HepG2 (cell line): Measurements from ENCODE around the gene GDPGP1.

ENCODE experiments used
- CTCF ChIP-seq: sonication (generic); formaldehyde crosslinking; IDR thresholded peaks from 2 replicates; pipeline ENCODE4 v1.5.0; 2020; ENCODE audit warnings: mild to moderate bottlenecking, missing genetic modification reagents, moderate library complexity
- GABPA ChIP-seq, 2 experiments: IDR thresholded peaks; 2 replicates each; pipeline ENCODE4 v1.6.1; 2011 to 2016; ENCODE audit warnings: low read depth in 2 of 2, low read length in 1 of 2, missing biosample characterization in 1 of 2, missing genetic modification characterization in 1 of 2
- GABPB1 ChIP-seq: IDR thresholded peaks from 2 replicates; pipeline ENCODE4 v1.6.1; 2016; ENCODE audit warnings: mild to moderate bottlenecking, missing genetic modification reagents, moderate library complexity, missing compliant biosample characterization
- MED1 ChIP-seq: sonication (generic); formaldehyde crosslinking; IDR thresholded peaks from 2 replicates; pipeline ENCODE4 v1.4.0; 2020; ENCODE audit warnings: missing genetic modification reagents
- RFX1 ChIP-seq: fragments of 450-650 bp; IDR thresholded peaks from 2 replicates; pipeline ENCODE4 v1.6.1; 2017
- SIX4 ChIP-seq: sonication (generic); formaldehyde crosslinking; IDR thresholded peaks from 2 replicates; pipeline ENCODE4 v1.4.0; 2020; ENCODE audit warnings: missing genetic modification reagents
- SOX6 ChIP-seq, 2 experiments: fragments of 450-650 bp in 1 of 2; sonication (generic) in 1 of 2; formaldehyde crosslinking in 1 of 2; IDR thresholded peaks; 2 replicates each; pipeline versions ENCODE4 v1.4.0 to v1.6.1; 2017 to 2020; ENCODE audit warnings: antibody characterized with exemption in 1 of 2, mild to moderate bottlenecking in 1 of 2, missing genetic modification reagents in 1 of 2
- SUZ12 ChIP-seq: fragments of 150-350 bp; IDR thresholded peaks from 2 replicates; pipeline ENCODE4 v1.6.1; 2014; ENCODE audit warnings: low read depth, low read length
- ZHX1 ChIP-seq: sonication (generic); formaldehyde crosslinking; IDR thresholded peaks from 2 replicates; pipeline ENCODE4 v1.8.1; 2022; ENCODE audit warnings: low read depth, mild to moderate bottlenecking, missing genetic modification reagents
- ZNF331 ChIP-seq: sonication (generic); formaldehyde crosslinking; IDR thresholded peaks from 2 replicates; pipeline ENCODE4 v1.4.0; 2020; ENCODE audit warnings: missing genetic modification reagents
- ZNF589 ChIP-seq: sonication (generic); formaldehyde crosslinking; conservative IDR thresholded peaks from 2 replicates; pipeline ENCODE4 v1.8.0; 2022; ENCODE audit warnings: mild to moderate bottlenecking, moderate library complexity, missing genetic modification reagents

GRCh38 chr15:90213122-90213817, 20.7 kb upstream of the GDPGP1 start:
- no peak for TF ChIP-seq MED1 (CRISPR knock-in tag)
- TF ChIP-seq GABPB1, result no peak
- TF ChIP-seq ZNF331 (CRISPR knock-in tag), result no peak
- no peak for TF ChIP-seq SOX6 (IDR thresholded peaks at IDR 0.05)
- no peak for TF ChIP-seq SOX6 (CRISPR knock-in tag; IDR thresholded peaks at IDR 0.05)
- no peak for TF ChIP-seq SIX4 (CRISPR knock-in tag)
- TF ChIP-seq ZNF589 (CRISPR knock-in tag), result no peak
- TF ChIP-seq CTCF (CRISPR knock-in tag), result no peak
- TF ChIP-seq RFX1, result no peak
- no peak for TF ChIP-seq ZHX1
- no peak for TF ChIP-seq GABPA (IDR thresholded peaks at IDR 0.05; ENCODE audit: low read depth, low read length)
- no peak for TF ChIP-seq GABPA (CRISPR knock-in tag; IDR thresholded peaks at IDR 0.05; ENCODE audit: low read depth)
- no peak for TF ChIP-seq SUZ12
